Epithelial cell of proximal tubule (primary cell): Measurements from ENCODE around the gene ASIC4. TPM values are rescaled to one million over a fixed set of nuclear protein-coding genes. Genes with fewer than 3 reads are reported as not detected.

Experiments
- DNase-seq: peaks from one replicate; pipeline ENCODE4 v3.0.0-alpha.2; 2011; ENCODE audit warnings: low read depth
- H3K4me3 ChIP-seq: 2 replicates; pipeline ENCODE4 v1.5.1; 2011; ENCODE audit warnings: low read depth, mild to moderate bottlenecking, low read length
- total RNA-seq: library from RNA; depleted of rRNA; stranded (reverse); fragments of >200 nt; gene quantifications from 2 replicates; pipeline ENCODE4 v1.2.3, GENCODE V29; 2015
- TF ChIP-seq, protein P1 (sequence below): conservative IDR thresholded peaks from 2 replicates; pipeline ENCODE4 v1.5.1; 2012; ENCODE audit warnings: low read depth, mild to moderate bottlenecking, low read length

ASIC4 gene
- total RNA-seq, 1 donor from 2014 or later = not detected

DNA sequence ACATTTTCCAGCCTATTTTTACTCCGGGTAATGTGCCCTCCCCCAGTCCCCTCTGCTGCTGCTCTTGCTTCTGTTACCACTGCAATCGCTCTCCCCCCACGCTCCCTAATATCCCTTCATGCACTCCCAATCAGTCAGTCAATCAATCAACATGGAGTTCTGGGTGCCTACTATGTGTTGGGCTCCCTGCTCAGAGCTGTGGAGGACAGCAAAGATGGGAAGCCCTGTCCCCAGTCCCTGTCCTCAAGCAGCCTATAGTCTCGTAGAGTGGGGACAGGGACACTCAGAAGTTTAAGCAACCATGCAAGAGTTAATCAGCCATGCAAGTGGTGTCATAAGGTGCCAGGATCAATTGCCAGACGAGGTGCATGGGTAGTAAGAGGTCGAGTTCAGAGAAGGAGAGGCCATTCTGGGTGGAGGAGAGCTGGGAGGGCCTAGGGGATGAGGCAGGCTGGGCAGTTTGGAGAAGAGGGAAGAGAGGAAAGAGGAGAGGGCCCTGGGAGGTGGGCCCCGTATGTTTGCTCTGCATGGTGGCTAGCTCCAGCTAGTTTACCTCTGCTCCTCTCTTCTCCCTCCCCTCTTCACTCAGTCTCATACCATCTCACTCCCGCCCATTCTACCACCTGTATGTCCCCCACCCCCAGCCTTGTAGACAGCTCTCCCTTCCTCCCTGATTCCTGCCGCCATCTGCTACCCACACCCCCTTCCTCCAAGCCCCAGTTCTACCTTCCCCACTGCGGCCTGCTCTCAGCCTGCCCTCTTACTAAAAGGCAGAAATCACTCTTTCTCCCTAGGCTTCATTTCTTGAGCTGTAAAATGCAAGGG lies 3.9 kb downstream of the ASIC4 start:
- DNase-seq = no peak
- TF ChIP-seq, protein P1, sequence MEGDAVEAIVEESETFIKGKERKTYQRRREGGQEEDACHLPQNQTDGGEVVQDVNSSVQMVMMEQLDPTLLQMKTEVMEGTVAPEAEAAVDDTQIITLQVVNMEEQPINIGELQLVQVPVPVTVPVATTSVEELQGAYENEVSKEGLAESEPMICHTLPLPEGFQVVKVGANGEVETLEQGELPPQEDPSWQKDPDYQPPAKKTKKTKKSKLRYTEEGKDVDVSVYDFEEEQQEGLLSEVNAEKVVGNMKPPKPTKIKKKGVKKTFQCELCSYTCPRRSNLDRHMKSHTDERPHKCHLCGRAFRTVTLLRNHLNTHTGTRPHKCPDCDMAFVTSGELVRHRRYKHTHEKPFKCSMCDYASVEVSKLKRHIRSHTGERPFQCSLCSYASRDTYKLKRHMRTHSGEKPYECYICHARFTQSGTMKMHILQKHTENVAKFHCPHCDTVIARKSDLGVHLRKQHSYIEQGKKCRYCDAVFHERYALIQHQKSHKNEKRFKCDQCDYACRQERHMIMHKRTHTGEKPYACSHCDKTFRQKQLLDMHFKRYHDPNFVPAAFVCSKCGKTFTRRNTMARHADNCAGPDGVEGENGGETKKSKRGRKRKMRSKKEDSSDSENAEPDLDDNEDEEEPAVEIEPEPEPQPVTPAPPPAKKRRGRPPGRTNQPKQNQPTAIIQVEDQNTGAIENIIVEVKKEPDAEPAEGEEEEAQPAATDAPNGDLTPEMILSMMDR = no peak
- H3K4me3 ChIP-seq = no peak overlapping the region

DNA sequence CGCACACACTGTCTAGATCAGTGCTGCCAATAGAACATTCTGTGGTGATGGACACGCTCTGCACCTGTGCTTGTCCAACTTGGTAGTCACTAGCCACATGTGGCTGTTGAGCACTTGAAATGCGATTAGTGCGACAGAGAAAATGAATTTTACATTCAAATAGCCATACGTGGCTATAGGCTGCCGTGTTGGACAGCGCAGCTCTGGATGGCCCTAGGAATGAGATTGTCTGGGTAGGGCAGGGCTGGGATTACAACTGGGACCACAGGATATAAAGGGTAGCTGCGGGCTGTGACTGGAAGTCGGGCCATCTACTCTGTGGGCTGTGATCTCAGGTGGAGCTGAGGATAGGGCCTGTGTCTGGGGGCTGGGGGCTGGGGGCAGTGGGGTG lies 5.2 kb downstream of the ASIC4 start:
- TF ChIP-seq, protein P1 = no peak
- no peak overlapping the region for H3K4me3 ChIP-seq
- DNase-seq = no peak

DNA sequence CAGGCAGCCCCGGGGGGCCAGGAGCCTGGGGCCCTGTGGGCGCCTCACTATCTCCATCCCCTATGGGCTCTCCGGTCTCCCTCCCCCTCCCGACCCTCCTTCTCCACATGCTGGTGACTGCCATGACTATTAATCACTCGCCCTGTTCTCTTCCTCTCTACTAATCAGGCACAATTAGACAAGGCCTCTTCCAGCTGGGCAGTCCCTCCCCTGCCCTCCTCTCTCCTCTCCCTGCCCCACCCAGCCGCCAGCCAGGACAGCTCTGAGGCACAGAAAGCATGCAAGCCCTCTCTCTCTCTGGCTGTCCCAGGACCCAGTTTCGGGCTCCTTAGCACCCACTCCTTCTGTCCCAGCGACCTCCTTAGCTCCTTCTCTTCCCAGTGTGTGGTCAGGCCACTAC lies 5.8 kb downstream of the ASIC4 start:
- H3K4me3 ChIP-seq = no peak overlapping the region
- TF ChIP-seq, protein P1 = no peak
- no peak for DNase-seq

DNA sequence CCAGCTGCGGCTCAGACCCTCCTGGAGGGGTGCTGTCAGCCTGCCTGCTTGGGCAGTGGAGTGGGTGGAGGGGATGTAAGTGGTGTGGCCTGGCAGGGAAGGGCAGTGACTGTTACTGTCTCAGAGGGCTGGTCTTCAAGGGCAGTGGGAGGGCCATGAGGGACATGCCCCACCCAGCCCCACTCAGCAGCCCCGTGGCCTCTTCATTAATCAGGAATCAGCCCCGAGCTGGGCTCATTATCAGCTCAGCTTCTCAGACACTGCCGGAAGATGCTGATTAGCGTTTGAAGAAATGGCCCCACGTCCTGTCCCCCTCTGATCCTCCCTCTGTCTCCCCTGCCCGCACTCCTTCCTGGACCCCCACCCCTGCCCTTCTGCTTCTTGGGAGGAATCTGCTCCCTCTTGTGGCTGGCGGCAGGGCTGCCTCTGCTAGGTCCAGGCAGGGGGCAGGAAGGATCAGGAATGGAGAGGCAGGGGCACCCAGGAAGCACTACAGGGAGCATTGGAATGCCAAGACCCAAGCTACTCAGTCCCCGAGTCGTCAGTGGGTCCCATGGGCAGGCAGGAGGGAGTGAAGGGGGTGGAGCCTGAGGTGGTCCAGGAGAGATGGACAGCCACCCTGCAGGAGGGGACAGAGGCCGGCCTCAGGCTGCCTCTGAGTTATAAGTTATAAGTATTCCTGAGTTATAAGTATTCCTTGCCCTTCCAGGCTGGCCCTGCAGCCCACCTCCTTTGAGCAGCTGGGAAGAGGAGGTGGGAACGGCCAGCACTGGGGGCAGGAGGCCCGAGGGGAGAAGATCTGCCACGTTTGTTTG lies 7.0 kb downstream of the ASIC4 start:
- no peak for DNase-seq
- H3K4me3 ChIP-seq = no peak overlapping the region
- TF ChIP-seq, protein P1 = peak; percentile 73

DNA sequence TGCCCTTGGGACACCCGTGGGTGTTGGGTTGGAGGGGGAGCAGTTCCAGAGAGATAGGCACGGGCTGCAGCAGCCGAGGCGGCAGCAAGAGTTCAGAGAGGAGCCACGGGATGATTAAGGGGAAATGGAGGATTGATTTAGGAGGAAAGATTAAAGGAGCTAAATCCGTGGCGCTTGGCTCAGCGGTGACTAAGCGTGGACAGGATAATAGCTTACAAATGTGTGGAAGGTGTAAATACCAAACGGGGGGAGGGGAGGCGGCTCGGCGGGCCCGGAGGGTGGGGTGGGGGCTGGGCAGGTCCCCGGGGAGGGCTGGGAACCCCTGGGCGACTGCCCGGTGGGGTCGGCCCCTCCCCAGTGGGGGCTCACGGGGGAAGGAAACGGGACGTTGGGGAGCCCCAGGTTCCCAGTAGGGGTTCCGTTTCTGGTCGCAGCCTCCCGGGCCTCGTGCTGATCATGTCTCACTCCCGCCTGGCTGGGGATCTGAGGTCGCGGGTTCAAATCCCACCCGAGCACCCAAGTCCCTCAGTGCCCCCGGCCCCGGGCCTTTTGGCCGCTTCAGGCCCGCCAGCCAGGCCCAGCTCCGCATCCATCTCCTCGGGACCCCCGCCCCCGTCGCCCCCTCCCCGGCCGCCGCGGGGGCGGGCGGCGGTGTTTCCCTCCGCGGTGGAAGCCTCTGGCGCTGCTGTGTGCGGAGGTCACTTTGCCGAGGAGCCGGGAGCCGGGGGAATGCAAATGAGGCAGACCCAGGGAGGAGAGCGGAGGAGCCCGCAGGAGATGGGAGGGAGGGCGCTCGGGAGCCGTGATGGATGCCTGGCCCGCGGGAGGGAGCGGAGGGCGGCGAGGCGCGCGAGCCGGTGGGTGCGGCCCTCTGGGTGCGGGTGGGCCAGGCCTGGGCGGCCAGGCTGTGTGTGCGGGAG lies 8.1 kb downstream of the ASIC4 start:
- H3K4me3 ChIP-seq = peak overlapping the region; percentile 40
- no peak for DNase-seq
- TF ChIP-seq, protein P1 = no peak

DNA sequence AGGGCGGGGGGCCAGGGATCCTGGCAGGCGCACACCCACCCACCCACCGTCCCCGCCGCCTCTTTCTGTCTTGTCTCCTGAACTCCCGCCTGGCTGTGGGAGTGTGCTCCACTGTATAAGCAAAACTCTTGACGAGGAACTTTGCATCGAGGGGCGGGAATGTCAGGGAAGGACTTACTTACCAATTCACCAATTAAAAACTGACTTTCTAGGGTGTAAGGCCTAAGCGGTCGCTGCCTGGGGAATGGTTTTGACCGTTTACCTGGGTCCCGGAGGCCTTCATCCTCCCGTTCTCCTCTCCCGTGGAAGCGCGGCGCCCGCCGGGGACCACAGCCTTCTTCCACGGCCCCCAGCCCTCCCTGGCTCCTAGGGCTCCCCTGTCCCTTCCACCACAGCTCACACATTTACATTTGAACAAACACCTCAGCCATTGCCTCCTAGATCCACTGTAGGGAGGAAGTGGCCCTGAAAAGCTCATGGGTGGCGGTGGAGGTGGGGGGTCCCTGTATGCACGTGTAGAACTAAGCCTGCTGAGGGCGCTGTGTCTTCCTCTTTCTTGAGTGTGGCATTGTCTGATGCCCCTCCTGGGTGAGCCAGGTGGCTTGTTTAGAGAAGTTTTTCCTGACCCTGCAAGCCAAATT lies 8.9 kb downstream of the ASIC4 start:
- TF ChIP-seq, protein P1 = peak; percentile 5
- H3K4me3 ChIP-seq = peak overlapping the region; percentile 40
- DNase-seq = no peak
